ENCODE data around the gene ERFL.

- TF ChIP-seq EZH2 (IDR thresholded peaks at IDR 0.05; ENCODE audit: borderline replicate concordance, low read depth, low read length, severe bottlenecking) = no peak
- no peak for TF ChIP-seq CTCF (IDR thresholded peaks at IDR 0.05; ENCODE audit: borderline replicate concordance, extremely low read depth, low read length, poor library complexity, severe bottlenecking)
These were observed 11.8 kb upstream of the ERFL start for GRCh38 chr19:41939861-41940730.
